ENCODE data around the gene TNC. TPM values are rescaled to one million over a fixed set of nuclear protein-coding genes. Genes with fewer than 3 reads are reported as not detected.

The TNC gene
- polyA plus RNA-seq, 3 donors: 0.02 TPM; not detected in 2

- 79% methylated on average over 2 of the region's 3 CpGs for WGBS (ENCODE audit: insufficient coverage)
- H3K4me1 Mint-ChIP-seq: no peaks in the 10 kb centered on the region
- peaks cover 0 to 3% (median 0%) of the 10 kb centered on the region in 7 donors for H3K9me3 Mint-ChIP-seq
- H3K27ac Mint-ChIP-seq: no peak overlapping the region
- H3K27ac ChIP-seq (ENCODE audit: low read depth in 1 of 2, low read length in 2 of 2): no peak overlapping the region
- TF ChIP-seq CTCF (IDR thresholded peaks at IDR 0.05): no peak
- H3K79me2 ChIP-seq (ENCODE audit: insufficient read depth, low read length): no peaks in the 10 kb centered on the region
- intact Hi-C loops (cut with micrococcal nuclease): no loop called here
- no peaks in the 10 kb centered on the region for H3K4me1 ChIP-seq (ENCODE audit: control insufficient read depth in 1 of 2, insufficient read depth in 2 of 2, low read length in 2 of 2)
- H4K20me1 ChIP-seq (ENCODE audit: insufficient read depth, low read length): no peaks in the 10 kb centered on the region
- H3K36me3 ChIP-seq (replicated peaks in 1 of 2; ENCODE audit: control insufficient read depth in 1 of 2, insufficient read depth in 2 of 2, low read length in 2 of 2): no peaks in the 10 kb centered on the region
- H3K4me3 Mint-ChIP-seq: no peak overlapping the region
- no peak overlapping the region for H3K4me2 ChIP-seq (replicated peaks; ENCODE audit: extremely low read depth, low read length, poor library complexity, severe bottlenecking)
- no peak overlapping the region for H3K4me3 ChIP-seq (replicated peaks in 1 of 3; ENCODE audit: low read depth in 2 of 3, low read length in 3 of 3)
- no peak overlapping the region for H2AFZ ChIP-seq (ENCODE audit: insufficient read depth, low read depth, low read length, poor library complexity, severe bottlenecking)
- no peak for DNase-seq
- H3K27me3 ChIP-seq (ENCODE audit: control insufficient read depth in 2 of 2, insufficient read depth in 2 of 2, low read length in 2 of 2): no peaks in the 10 kb centered on the region
- peaks cover 3 to 7% (median 5%) of the 10 kb centered on the region in 3 donors for H3K27me3 Mint-ChIP-seq (ENCODE audit: low read depth in 3 of 3)
- no peak overlapping the region for H3K9ac ChIP-seq (ENCODE audit: insufficient read depth, low read length, poor library complexity, severe bottlenecking)
- H3K36me3 Mint-ChIP-seq: no peaks in the 10 kb centered on the region
- no peaks in the 10 kb centered on the region for H3K9me3 ChIP-seq (replicated peaks in 1 of 2; ENCODE audit: control insufficient read depth in 1 of 2, insufficient read depth in 1 of 2, low read length in 2 of 2)
Measured at GRCh38 chr9:115079156-115079555, 38.8 kb downstream of the TNC start.

GRCh38 chr9:115073456-115073855 lies 44.5 kb downstream of the TNC start:
- Mint-ChIP-seq H3K4me3 (no peak overlapping the region), H3K4me1 (no peaks in the 10 kb centered on the region), H3K27ac (no peak overlapping the region), H3K9me3 (peaks cover 0 to 6% (median 2%) of the 10 kb centered on the region in 7 donors), H3K36me3 (no peaks in the 10 kb centered on the region), H3K27me3 (ENCODE audit: low read depth in 3 of 3) (peaks cover 5 to 9% (median 8%) of the 10 kb centered on the region in 3 donors)
- Histone ChIP-seq H3K4me1 (ENCODE audit: control insufficient read depth in 1 of 2, insufficient read depth in 2 of 2, low read length in 2 of 2) (no peaks in the 10 kb centered on the region), H4K20me1 (ENCODE audit: insufficient read depth, low read length) (no peaks in the 10 kb centered on the region), H3K27ac (ENCODE audit: low read depth in 1 of 2, low read length in 2 of 2) (no peak overlapping the region), H3K79me2 (ENCODE audit: insufficient read depth, low read length) (no peaks in the 10 kb centered on the region), H3K36me3 (replicated peaks in 1 of 2; ENCODE audit: control insufficient read depth in 1 of 2, insufficient read depth in 2 of 2, low read length in 2 of 2) (no peaks in the 10 kb centered on the region), H3K4me3 (replicated peaks in 1 of 3; ENCODE audit: low read depth in 2 of 3, low read length in 3 of 3) (no peak overlapping the region), H3K4me2 (replicated peaks; ENCODE audit: extremely low read depth, low read length, poor library complexity, severe bottlenecking) (no peak overlapping the region), H3K9me3 (replicated peaks in 1 of 2; ENCODE audit: control insufficient read depth in 1 of 2, insufficient read depth in 1 of 2, low read length in 2 of 2) (no peaks in the 10 kb centered on the region), H3K27me3 (ENCODE audit: control insufficient read depth in 2 of 2, insufficient read depth in 2 of 2, low read length in 2 of 2) (no peaks in the 10 kb centered on the region), H2AFZ (ENCODE audit: insufficient read depth, low read depth, low read length, poor library complexity, severe bottlenecking) (no peak overlapping the region), H3K9ac (ENCODE audit: insufficient read depth, low read length, poor library complexity, severe bottlenecking) (no peak overlapping the region)
- no peak for TF ChIP-seq CTCF (IDR thresholded peaks at IDR 0.05)
- no peak for DNase-seq
- whole genome bisulfite sequencing (ENCODE audit: insufficient coverage): 96% methylated on average over 6 of the region's 6 CpGs
- intact Hi-C loops (cut with micrococcal nuclease): no loop called here
